Smooth muscle cell (in vitro differentiated cells): ENCODE measurements around the gene FAM89B. TPM values are rescaled to one million over a fixed set of nuclear protein-coding genes. Genes with fewer than 3 reads are reported as not detected.

Experiments used
- DNase-seq: peaks from one replicate; lab custom pipeline; 2025; ENCODE audit not compliant: unreplicated experiment; lab: John Stamatoyannopoulos, UW
- H2AFZ ChIP-seq: fragments of 200-600 bp; sonication (generic); 2 replicates; pipeline ENCODE4 v1.6.0; 2016; ENCODE audit warnings: antibody characterized with exemption, low read depth, mild to moderate bottlenecking
- H3F3A ChIP-seq: fragments of 200-600 bp; sonication (generic); 2 replicates; pipeline ENCODE4 v1.6.0; 2017; ENCODE audit warnings: antibody characterized with exemption, low read depth
- H3K27ac ChIP-seq: fragments of 200-600 bp; sonication (generic); 2 replicates; pipeline ENCODE4 v1.5.1; 2016; ENCODE audit warnings: low read depth, mild to moderate bottlenecking
- H3K27me3 ChIP-seq: fragments of 200-600 bp; sonication (generic); 2 replicates; pipeline ENCODE4 v1.6.1; 2016; ENCODE audit warnings: low read depth, mild to moderate bottlenecking
- H3K36me3 ChIP-seq: fragments of 200-600 bp; sonication (generic); 2 replicates; pipeline ENCODE4 v1.5.1; 2016; ENCODE audit warnings: low read depth
- H3K4me1 ChIP-seq: fragments of 200-600 bp; sonication (generic); 2 replicates; pipeline ENCODE4 v1.5.1; 2016; ENCODE audit warnings: low read depth
- H3K4me2 ChIP-seq: fragments of 200-600 bp; sonication (generic); 2 replicates; pipeline ENCODE4 v1.6.0; 2016; ENCODE audit warnings: mild to moderate bottlenecking
- H3K4me3 ChIP-seq: fragments of 200-600 bp; sonication (generic); 2 replicates; pipeline ENCODE4 v1.5.1; 2016; ENCODE audit warnings: mild to moderate bottlenecking
- H3K79me2 ChIP-seq: fragments of 200-600 bp; sonication (generic); 2 replicates; pipeline ENCODE4 v1.6.0; 2016; ENCODE audit warnings: low read depth, mild to moderate bottlenecking
- H3K9ac ChIP-seq: fragments of 200-600 bp; sonication (generic); 2 replicates; pipeline ENCODE4 v1.6.0; 2016; ENCODE audit warnings: low read depth
- H3K9me3 ChIP-seq: fragments of 200-600 bp; sonication (generic); replicated peaks from 2 replicates; pipeline ENCODE4 v1.5.1; 2016; ENCODE audit warnings: low read depth
- H4K20me1 ChIP-seq: fragments of 200-600 bp; sonication (generic); 2 replicates; pipeline ENCODE4 v1.6.0; 2016; ENCODE audit warnings: low read depth
- CTCF ChIP-seq: fragments of 200-600 bp; sonication (generic); IDR thresholded peaks from 2 replicates; pipeline ENCODE4 v1.5.1; 2017; ENCODE audit warnings: borderline replicate concordance, mild to moderate bottlenecking, antibody characterized with exemption; ENCODE audit not compliant: insufficient read depth, poor library complexity, severe bottlenecking
- WGBS: methylation state at CpG from one replicate; pipeline ENCODE4 v1.1.7; 2016; ENCODE audit warnings: low lambda C conversion rate; 5-methylcytosine and 5-hydroxymethylcytosine counted together
- polyA plus RNA-seq: library from polyadenylated mRNA; unstranded; fragments of >200 nt; fragmentation: Nextera tagmentation; extraction: Ambion mirVana; gene quantifications from 2 replicates; pipeline ENCODE4 v1.2.1, GENCODE V29; 2016
- total RNA-seq: library from RNA; depleted of rRNA; stranded (reverse); fragments of >200 nt; gene quantifications from 2 replicates; pipeline ENCODE4 v1.2.3, GENCODE V29; 2014

Gene FAM89B
- total and polyA plus RNA-seq, 2 experiments from 2014 or later: 63.9 to 174 TPM

- no peak for DNase-seq
- Histone ChIP-seq H3K4me3 (no peak overlapping the region), H3K79me2 (no peaks in the 10 kb centered on the region), H3K27ac (no peak overlapping the region), H3F3A (peaks cover 5% of the 10 kb centered on the region), H2AFZ (no peak overlapping the region), H4K20me1 (no peaks in the 10 kb centered on the region), H3K4me1 (peaks cover 16% of the 10 kb centered on the region), H3K27me3 (no peaks in the 10 kb centered on the region), H3K4me2 (no peak overlapping the region), H3K9me3 (no peaks in the 10 kb centered on the region), H3K36me3 (no peaks in the 10 kb centered on the region), H3K9ac (no peak overlapping the region)
- peak; percentile 58 for TF ChIP-seq CTCF
- WGBS: 87% methylated on average over 26 of the region's 26 CpGs
These were observed 21.4 kb downstream of the FAM89B start for GRCh38 chr11:65593518-65594414.

- H3K27ac ChIP-seq: no peak overlapping the region
- WGBS: 95% methylated on average over 3 of the region's 3 CpGs
- no peak overlapping the region for H2AFZ ChIP-seq
- H3K79me2 ChIP-seq: no peaks in the 10 kb centered on the region
- no peaks in the 10 kb centered on the region for H4K20me1 ChIP-seq
- H3K4me2 ChIP-seq: no peak overlapping the region
- H3K36me3 ChIP-seq: no peaks in the 10 kb centered on the region
- peaks cover 16% of the 10 kb centered on the region for H3K4me1 ChIP-seq
- no peak overlapping the region for H3K9ac ChIP-seq
- H3K27me3 ChIP-seq: no peaks in the 10 kb centered on the region
- H3K4me3 ChIP-seq: no peak overlapping the region
- TF ChIP-seq CTCF: no peak
- no peak for DNase-seq
- H3K9me3 ChIP-seq: no peaks in the 10 kb centered on the region
- H3F3A ChIP-seq: peaks cover 5% of the 10 kb centered on the region
These were observed 22.8 kb downstream of the FAM89B start for GRCh38 chr11:65595131-65595530.

- H3K36me3 ChIP-seq: no peaks in the 10 kb centered on the region
- H3K27me3 ChIP-seq: no peaks in the 10 kb centered on the region
- H3K9ac ChIP-seq: no peak within 1 kb of the TSS
- TF ChIP-seq CTCF: no peak
- DNase-seq: no peak
- peaks cover 16% of the 10 kb centered on the region for H3K4me1 ChIP-seq
- peaks cover 5% of the 10 kb centered on the region for H3F3A ChIP-seq
- no peak within 1 kb of the TSS for H3K27ac ChIP-seq
- WGBS: 82% methylated on average over 12 of the region's 12 CpGs
- no peak within 1 kb of the TSS for H2AFZ ChIP-seq
- no peak within 1 kb of the TSS for H3K4me2 ChIP-seq
- H3K9me3 ChIP-seq: no peaks in the 10 kb centered on the region
- no peaks in the 10 kb centered on the region for H3K79me2 ChIP-seq
- no peak within 1 kb of the TSS for H3K4me3 ChIP-seq
- no peaks in the 10 kb centered on the region for H4K20me1 ChIP-seq
These were observed 23.4 kb downstream of the FAM89B start, which contains the start of gene KCNK7 for GRCh38 chr11:65595543-65596281. Gene KCNK7, minus strand, starts transcription at chr11:65595800. Its CDS starts 28 bp downstream, at chr11:65595772.
